GM12872 (cell line): Measurements from ENCODE around the gene WDR48.

ENCODE experiments used
- TF ChIP-seq, protein P1 (sequence below): IDR thresholded peaks from 3 replicates; pipeline ENCODE4 v1.5.1; 2011; ENCODE audit warnings: low read depth, mild to moderate bottlenecking, low read length, moderate library complexity; ENCODE audit not compliant: insufficient read depth

WDR48 gene

DNA sequence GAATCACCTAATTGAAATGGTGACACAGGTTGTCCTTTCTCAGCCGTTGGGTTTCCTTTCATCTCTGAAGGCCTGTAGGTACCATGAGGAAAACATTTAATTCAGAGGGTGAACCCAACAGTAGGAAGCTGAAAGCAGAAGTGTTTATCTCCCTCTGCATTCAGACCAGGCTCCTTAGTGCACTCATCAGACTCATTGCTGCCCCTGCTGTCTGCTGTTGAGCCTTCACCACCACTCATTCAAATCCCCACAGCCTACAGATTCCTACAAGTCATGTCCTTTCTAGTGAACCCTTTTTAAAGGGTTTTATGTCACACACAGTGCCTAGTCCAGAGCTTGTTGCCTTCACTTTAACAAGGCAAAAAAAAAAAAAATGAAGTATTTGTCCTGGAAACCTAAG, 13.4 kb downstream of the WDR48 start:
- TF ChIP-seq, protein P1, sequence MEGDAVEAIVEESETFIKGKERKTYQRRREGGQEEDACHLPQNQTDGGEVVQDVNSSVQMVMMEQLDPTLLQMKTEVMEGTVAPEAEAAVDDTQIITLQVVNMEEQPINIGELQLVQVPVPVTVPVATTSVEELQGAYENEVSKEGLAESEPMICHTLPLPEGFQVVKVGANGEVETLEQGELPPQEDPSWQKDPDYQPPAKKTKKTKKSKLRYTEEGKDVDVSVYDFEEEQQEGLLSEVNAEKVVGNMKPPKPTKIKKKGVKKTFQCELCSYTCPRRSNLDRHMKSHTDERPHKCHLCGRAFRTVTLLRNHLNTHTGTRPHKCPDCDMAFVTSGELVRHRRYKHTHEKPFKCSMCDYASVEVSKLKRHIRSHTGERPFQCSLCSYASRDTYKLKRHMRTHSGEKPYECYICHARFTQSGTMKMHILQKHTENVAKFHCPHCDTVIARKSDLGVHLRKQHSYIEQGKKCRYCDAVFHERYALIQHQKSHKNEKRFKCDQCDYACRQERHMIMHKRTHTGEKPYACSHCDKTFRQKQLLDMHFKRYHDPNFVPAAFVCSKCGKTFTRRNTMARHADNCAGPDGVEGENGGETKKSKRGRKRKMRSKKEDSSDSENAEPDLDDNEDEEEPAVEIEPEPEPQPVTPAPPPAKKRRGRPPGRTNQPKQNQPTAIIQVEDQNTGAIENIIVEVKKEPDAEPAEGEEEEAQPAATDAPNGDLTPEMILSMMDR = peak; percentile 75

GRCh38 chr3:39067286-39067685, 15.5 kb downstream of the WDR48 start:
- TF ChIP-seq, protein P1 = no peak

GRCh38 chr3:39068556-39068955, 16.7 kb downstream of the WDR48 start:
- TF ChIP-seq, protein P1 = no peak

- TF ChIP-seq, protein P1 = no peak
Observed at GRCh38 chr3:39075910-39076309, 24.1 kb downstream of the WDR48 start.

DNA sequence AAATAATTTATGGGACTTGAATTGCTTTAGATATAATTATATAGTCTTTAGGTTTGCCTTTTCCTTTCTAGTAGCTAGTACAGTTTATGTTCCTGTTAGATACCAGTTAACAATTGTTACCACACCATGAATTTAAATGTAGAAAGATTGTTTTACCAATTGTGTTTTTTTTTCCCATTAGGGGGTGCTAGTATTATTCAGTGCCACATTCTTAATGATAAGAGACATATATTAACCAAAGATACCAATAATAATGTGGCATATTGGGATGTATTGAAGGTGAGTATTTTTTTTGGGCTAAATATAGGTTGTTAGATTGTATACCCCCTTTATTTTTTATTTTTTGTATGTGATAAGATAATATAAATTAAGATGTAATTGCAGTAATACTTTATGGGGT, 27.7 kb downstream of the WDR48 start:
- TF ChIP-seq, protein P1 = no peak

DNA sequence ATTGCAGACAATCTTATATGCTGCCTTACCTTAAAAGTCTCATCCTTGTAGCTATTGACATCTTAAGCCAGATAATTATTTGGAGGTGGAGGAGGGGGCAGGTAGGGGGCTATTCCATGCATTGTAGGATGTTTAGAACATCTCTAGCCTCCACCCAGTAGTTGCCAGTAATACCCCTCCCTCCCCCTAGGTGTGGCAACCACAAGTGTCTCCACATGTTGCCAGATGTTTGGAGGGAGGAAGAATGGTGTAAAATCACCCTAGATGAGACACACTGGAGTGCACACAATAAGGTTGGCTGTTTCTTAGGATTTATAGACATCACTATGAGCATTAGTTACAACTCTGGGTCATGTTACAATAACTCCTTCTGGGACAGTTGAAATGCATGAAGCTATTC, 28.2 kb downstream of the WDR48 start:
- TF ChIP-seq, protein P1 = no peak

DNA sequence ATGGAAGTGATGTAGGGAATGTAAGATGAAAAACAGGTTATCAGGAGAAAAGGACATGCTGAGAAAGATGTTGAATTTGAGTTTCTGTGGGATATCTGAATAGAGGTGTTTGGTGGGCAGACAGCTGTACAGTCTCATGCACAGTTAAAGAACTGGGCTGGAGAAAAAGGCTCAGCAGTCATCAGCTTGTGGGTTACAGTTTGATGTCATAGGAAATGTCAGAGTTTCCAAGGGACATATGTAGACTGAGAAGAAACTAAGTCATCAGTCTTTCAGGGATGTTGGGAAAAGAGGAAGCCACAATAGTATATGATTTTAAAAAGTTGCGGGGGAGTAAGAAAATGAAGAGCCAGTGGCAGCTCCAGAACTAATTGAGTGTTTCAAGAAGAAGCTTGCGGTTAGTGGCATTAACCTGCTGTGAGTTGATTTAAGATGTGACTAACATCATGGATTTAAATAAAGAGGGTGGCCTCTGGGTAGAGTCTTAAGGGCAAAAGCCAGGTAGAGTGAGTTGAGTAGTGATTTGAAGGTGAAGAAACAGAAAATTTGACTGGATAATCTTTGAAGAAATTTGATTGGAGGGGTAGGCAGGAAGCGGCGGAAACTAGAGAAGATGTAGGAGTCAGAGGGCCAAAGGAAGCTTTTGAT, 31.0 kb downstream of the WDR48 start:
- TF ChIP-seq, protein P1 = no peak
